A549 (cell line): Measurements from ENCODE around the gene PM20D2. TPM values are rescaled to one million over a fixed set of nuclear protein-coding genes. Genes with fewer than 3 reads are reported as not detected.

Experiments used
- ATAC-seq, 2 experiments: fragments of 200-7000 bp in 1 of 2; fragments of >200 bp in 1 of 2; cut with Nextera tagmentation in 1 of 2; cut with Tn5 transposase in 1 of 2; 3 replicates each; pipeline versions ENCODE4 v1.8.0 to v1.9.1; 2018 to 2020; ENCODE audit warnings: mild to moderate bottlenecking in 1 of 2, moderate library complexity in 1 of 2
- CTCF ChIA-PET: fragments of 300-600 bp; sonication (Branson Sonifier 250); formaldehyde crosslinking; extraction: SDS; loops from one replicate; lab custom pipeline; 2021; ENCODE audit warnings: antibody characterized with exemption, inconsistent platforms; lab: Yijun Ruan, JAX
- POLR2A ChIA-PET: fragments of 350-600 bp; formaldehyde crosslinking; extraction: SDS; loops from one replicate; lab custom pipeline; 2021; ENCODE audit warnings: antibody characterized with exemption, inconsistent platforms; lab: Yijun Ruan, JAX
- DNase-seq, 2 experiments: peaks; one replicate each; pipeline versions ENCODE4 v3.0.0 to v3.0.0-alpha.2; 2011 to 2016; ENCODE audit warnings: low read depth in 1 of 2, low spot score in 1 of 2
- FAIRE-seq: peaks from 2 replicates; lab custom pipeline; 2011; peaks lifted over from hg19 to GRCh38; lab: Jason Lieb, UNC
- H3K27ac ChIP-seq, 2 experiments: fragments of >200 bp; sonication (Bioruptor Twin); formaldehyde crosslinking; 3 replicates each; pipeline ENCODE4 v1.5.1; 2016 to 2017
- H3K4me1 ChIP-seq: fragments of >200 bp; sonication (Bioruptor Twin); formaldehyde crosslinking; 3 replicates; pipeline ENCODE4 v1.6.1; 2016
- H3K4me2 ChIP-seq: fragments of >200 bp; sonication (Bioruptor Twin); formaldehyde crosslinking; 3 replicates; pipeline ENCODE4 v1.6.1; 2016
- H3K4me3 ChIP-seq: fragments of >200 bp; sonication (Bioruptor Twin); formaldehyde crosslinking; 3 replicates; pipeline ENCODE4 v1.5.1; 2016
- H3K9me3 ChIP-seq: fragments of >200 bp; sonication (Bioruptor Twin); formaldehyde crosslinking; 3 replicates; pipeline ENCODE4 v1.6.1; 2016
- CEBPB ChIP-seq, 2 experiments: fragments of >200 bp in 1 of 2; sonication (Bioruptor Twin) in 1 of 2; formaldehyde crosslinking in 1 of 2; IDR thresholded peaks; 2 replicates each; pipeline ENCODE4 v1.6.1; 2012 to 2016
- CHD4 ChIP-seq: fragments of 200-600 bp; sonication (generic); IDR thresholded peaks from 2 replicates; pipeline ENCODE4 v1.6.1; 2016; ENCODE audit warnings: antibody characterized with exemption, mild to moderate bottlenecking, borderline replicate concordance
- EHF ChIP-seq: fragments of 250-450 bp; sonication (Bioruptor Pico); IDR thresholded peaks from 2 replicates; pipeline ENCODE4 v1.5.0; 2020; ENCODE audit warnings: mild to moderate bottlenecking
- EP300 ChIP-seq, 2 experiments: fragments of >200 bp; sonication (Bioruptor Twin); formaldehyde crosslinking; IDR thresholded peaks; 2 replicates in 1 of 2; 3 replicates in 1 of 2; pipeline ENCODE4 v1.6.1; 2016 to 2017
- FOSB ChIP-seq: fragments of 250-450 bp; sonication (Bioruptor Pico); IDR thresholded peaks from 2 replicates; pipeline ENCODE4 v1.5.0; 2020; ENCODE audit warnings: mild to moderate bottlenecking, moderate library complexity
- FOXS1 ChIP-seq: fragments of 250-450 bp; sonication (Bioruptor Pico); IDR thresholded peaks from 2 replicates; pipeline ENCODE4 v1.5.0; 2020; ENCODE audit warnings: mild to moderate bottlenecking, moderate library complexity
- GATA3 ChIP-seq: IDR thresholded peaks from 2 replicates; pipeline ENCODE4 v1.6.1; 2012; ENCODE audit warnings: borderline replicate concordance
- HDAC2 ChIP-seq: fragments of 200-600 bp; sonication (generic); IDR thresholded peaks from 2 replicates; pipeline ENCODE4 v1.6.1; 2016
- HEYL ChIP-seq: fragments of 250-450 bp; sonication (Bioruptor Pico); IDR thresholded peaks from 2 replicates; pipeline ENCODE4 v1.8.0; 2021; ENCODE audit warnings: mild to moderate bottlenecking, moderate library complexity
- JUNB ChIP-seq: fragments of >200 bp; sonication (Bioruptor Twin); formaldehyde crosslinking; IDR thresholded peaks from 2 replicates; pipeline ENCODE4 v1.6.1; 2016
- KDM5A ChIP-seq: fragments of 200-600 bp; sonication (generic); IDR thresholded peaks from 2 replicates; pipeline ENCODE4 v1.6.1; 2016; ENCODE audit warnings: antibody characterized with exemption, mild to moderate bottlenecking
- MAZ ChIP-seq: fragments of 150-350 bp; IDR thresholded peaks from 2 replicates; pipeline ENCODE4 v1.6.1; 2014; ENCODE audit warnings: antibody characterized with exemption, low read depth, low read length, borderline replicate concordance
- MYC ChIP-seq: IDR thresholded peaks from 2 replicates; pipeline ENCODE4 v1.6.1; 2012; ENCODE audit warnings: mild to moderate bottlenecking, inconsistent platforms, low read length, improper control_type of control experiment, borderline replicate concordance
- PHF8 ChIP-seq: fragments of 200-600 bp; sonication (generic); IDR thresholded peaks from 2 replicates; pipeline ENCODE4 v1.6.1; 2016; ENCODE audit warnings: low read depth, mild to moderate bottlenecking, antibody characterized with exemption, moderate library complexity, borderline replicate concordance
- RAD21 ChIP-seq, 2 experiments: fragments of >200 bp in 1 of 2; sonication (Bioruptor Twin) in 1 of 2; formaldehyde crosslinking in 1 of 2; IDR thresholded peaks in 1 of 2; conservative IDR thresholded peaks in 1 of 2; 2 replicates in 1 of 2; 3 replicates in 1 of 2; pipeline ENCODE4 v1.6.1; 2012 to 2018; ENCODE audit warnings: inconsistent platforms in 1 of 2
- RARB ChIP-seq: fragments of 250-450 bp; sonication (Bioruptor Pico); IDR thresholded peaks from 2 replicates; pipeline ENCODE4 v1.8.0; 2021; ENCODE audit warnings: mild to moderate bottlenecking, moderate library complexity
- RCOR1 ChIP-seq: fragments of 150-350 bp; IDR thresholded peaks from 2 replicates; pipeline ENCODE4 v1.6.1; 2014; ENCODE audit warnings: antibody characterized with exemption, low read length, low read depth
- RNF2 ChIP-seq: fragments of 200-600 bp; sonication (generic); IDR thresholded peaks from 2 replicates; pipeline ENCODE4 v1.6.1; 2016; ENCODE audit warnings: low read depth, mild to moderate bottlenecking, antibody characterized with exemption, moderate library complexity, borderline replicate concordance
- TFCP2L1 ChIP-seq: fragments of 250-450 bp; sonication (Bioruptor Pico); IDR thresholded peaks from 2 replicates; pipeline ENCODE4 v1.5.0; 2021; ENCODE audit warnings: mild to moderate bottlenecking
- ZC3H11A ChIP-seq: fragments of 450-650 bp; IDR thresholded peaks from 2 replicates; pipeline ENCODE4 v1.6.1; 2014; ENCODE audit warnings: antibody characterized with exemption, mild to moderate bottlenecking
- ZFP36 ChIP-seq: fragments of 450-650 bp; IDR thresholded peaks from 2 replicates; pipeline ENCODE4 v1.6.1; 2014; ENCODE audit warnings: borderline replicate concordance; ENCODE audit not compliant: partially characterized antibody
- ZSCAN20 ChIP-seq: fragments of 250-450 bp; sonication (Bioruptor Pico); IDR thresholded peaks from 2 replicates; pipeline ENCODE4 v1.8.0; 2022; ENCODE audit warnings: mild to moderate bottlenecking, moderate library complexity
- whole genome bisulfite sequencing: methylation state at CpG from one replicate; pipeline ENCODE4 v1.1.6; 2017; ENCODE audit errors: missing lambda C conversion rate; 5-methylcytosine and 5-hydroxymethylcytosine counted together
- polyA plus RNA-seq, 4 experiments: library from polyadenylated mRNA; depleted of rRNA in 3 of 4; stranded (reverse); fragments of >200 nt; fragmentation: RNase III in 1 of 4; extraction: RNeasy Plus Mini Kit Qiagen cat#74134 plus additional on column Dnase treatment in 1 of 4; gene quantifications; 2 replicates in 3 of 4; 3 replicates in 1 of 4; pipeline ENCODE4 v1.2.3, GENCODE V29; 2011 to 2017
- TF ChIP-seq, protein P1 (sequence below): IDR thresholded peaks from 2 replicates; pipeline ENCODE4 v1.6.1; 2012
- TF ChIP-seq, protein P2 (sequence below): fragments of 250-450 bp; sonication (Bioruptor Pico); IDR thresholded peaks from 2 replicates; pipeline ENCODE4 v1.5.0; 2020; ENCODE audit warnings: low read depth, mild to moderate bottlenecking, moderate library complexity
- TF ChIP-seq, protein P3 (sequence below): IDR thresholded peaks from 2 replicates; pipeline ENCODE4 v1.6.1; 2012; ENCODE audit warnings: low read depth, borderline replicate concordance
- TF ChIP-seq, protein P4 (sequence below): fragments of 250-450 bp; sonication (Bioruptor Pico); IDR thresholded peaks from 2 replicates; pipeline ENCODE4 v1.5.0; 2021; ENCODE audit warnings: mild to moderate bottlenecking, moderate library complexity, borderline replicate concordance
- TF ChIP-seq, protein P5 (sequence below): fragments of >200 bp; sonication (Bioruptor Twin); formaldehyde crosslinking; IDR thresholded peaks from 3 replicates; pipeline ENCODE4 v1.6.1; 2016

Gene PM20D2
- polyA plus RNA-seq, 2 of the 4 experiments (the other 2 are of a cell fraction): 14.7 to 25.4 TPM

DNA sequence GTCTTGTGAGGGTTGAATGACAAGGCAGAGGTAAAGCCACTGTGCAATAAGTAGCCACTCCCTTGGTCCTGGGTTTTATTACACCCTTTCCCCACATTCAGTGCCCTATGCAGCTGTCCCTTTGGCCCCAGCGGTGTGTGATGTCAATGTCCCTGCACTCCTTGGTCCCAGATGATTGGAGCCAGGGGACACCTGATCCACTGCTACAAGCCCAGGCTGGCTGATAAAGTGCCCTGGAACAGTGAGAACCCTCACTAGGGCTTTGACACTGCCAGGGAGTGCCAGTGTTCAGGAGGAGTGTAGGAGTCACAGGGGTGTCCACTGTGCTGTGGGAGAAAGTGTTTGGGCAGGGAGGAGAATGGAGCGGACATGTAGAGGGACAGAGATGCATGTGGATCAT lies 40.9 kb downstream of the PM20D2 start:
- WGBS: 27% methylated on average over 1 of the region's 2 CpGs
- no peak for FAIRE-seq
- ChIA-PET CTCF (no interaction called here), POLR2A (no interaction called here)
- H3K4me1 ChIP-seq: no peaks in the 10 kb centered on the region
- H3K4me3 ChIP-seq: no peak overlapping the region
- H3K4me2 ChIP-seq: no peak overlapping the region
- TF ChIP-seq, protein P1, sequence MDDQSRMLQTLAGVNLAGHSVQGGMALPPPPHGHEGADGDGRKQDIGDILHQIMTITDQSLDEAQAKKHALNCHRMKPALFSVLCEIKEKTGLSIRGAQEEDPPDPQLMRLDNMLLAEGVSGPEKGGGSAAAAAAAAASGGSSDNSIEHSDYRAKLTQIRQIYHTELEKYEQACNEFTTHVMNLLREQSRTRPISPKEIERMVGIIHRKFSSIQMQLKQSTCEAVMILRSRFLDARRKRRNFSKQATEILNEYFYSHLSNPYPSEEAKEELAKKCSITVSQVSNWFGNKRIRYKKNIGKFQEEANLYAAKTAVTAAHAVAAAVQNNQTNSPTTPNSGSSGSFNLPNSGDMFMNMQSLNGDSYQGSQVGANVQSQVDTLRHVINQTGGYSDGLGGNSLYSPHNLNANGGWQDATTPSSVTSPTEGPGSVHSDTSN: no peak
- TF ChIP-seq CEBPB (IDR thresholded peaks at IDR 0.05): no peak
- no peak for TF ChIP-seq HEYL (CRISPR knock-in tag)
- TF ChIP-seq HDAC2: no peak
- no peak for TF ChIP-seq TFCP2L1 (CRISPR knock-in tag)
- TF ChIP-seq, protein P2, sequence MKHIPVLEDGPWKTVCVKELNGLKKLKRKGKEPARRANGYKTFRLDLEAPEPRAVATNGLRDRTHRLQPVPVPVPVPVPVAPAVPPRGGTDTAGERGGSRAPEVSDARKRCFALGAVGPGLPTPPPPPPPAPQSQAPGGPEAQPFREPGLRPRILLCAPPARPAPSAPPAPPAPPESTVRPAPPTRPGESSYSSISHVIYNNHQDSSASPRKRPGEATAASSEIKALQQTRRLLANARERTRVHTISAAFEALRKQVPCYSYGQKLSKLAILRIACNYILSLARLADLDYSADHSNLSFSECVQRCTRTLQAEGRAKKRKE (CRISPR knock-in tag): no peak
- TF ChIP-seq, protein P3, sequence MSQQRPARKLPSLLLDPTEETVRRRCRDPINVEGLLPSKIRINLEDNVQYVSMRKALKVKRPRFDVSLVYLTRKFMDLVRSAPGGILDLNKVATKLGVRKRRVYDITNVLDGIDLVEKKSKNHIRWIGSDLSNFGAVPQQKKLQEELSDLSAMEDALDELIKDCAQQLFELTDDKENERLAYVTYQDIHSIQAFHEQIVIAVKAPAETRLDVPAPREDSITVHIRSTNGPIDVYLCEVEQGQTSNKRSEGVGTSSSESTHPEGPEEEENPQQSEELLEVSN: no peak
- H3K27ac ChIP-seq: no peak overlapping the region
- no peak for DNase-seq
- ATAC-seq: no peak
- no peaks in the 10 kb centered on the region for H3K9me3 ChIP-seq

DNA sequence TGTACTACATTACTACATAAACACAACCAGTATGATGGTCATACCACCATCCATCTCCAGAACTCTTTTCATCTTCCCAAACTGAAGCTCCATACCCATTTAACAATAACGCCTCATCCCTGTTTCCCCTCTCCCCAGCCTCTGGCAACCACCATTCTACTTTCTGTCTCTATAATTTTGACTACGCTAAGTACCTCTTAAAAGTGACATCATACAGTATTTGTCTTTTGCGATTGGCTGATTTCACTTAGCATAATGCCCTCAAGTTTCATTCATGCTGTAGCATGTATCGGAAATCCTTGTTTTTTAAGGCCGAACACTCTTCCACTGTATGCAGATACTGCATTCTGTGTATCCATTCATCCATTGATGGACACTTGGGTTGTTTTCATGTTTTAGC lies 41.6 kb downstream of the PM20D2 start:
- TF ChIP-seq RARB (CRISPR knock-in tag): no peak
- TF ChIP-seq MYC: no peak
- no peak for TF ChIP-seq KDM5A
- POLR2A ChIA-PET: no interaction called here
- ATAC-seq (no peak), FAIRE-seq (no peak), DNase-seq (no peak)
- H3K27ac ChIP-seq: no peak overlapping the region
- no peaks in the 10 kb centered on the region for H3K9me3 ChIP-seq
- WGBS: 87% methylated on average over 5 of the region's 5 CpGs
- no peaks in the 10 kb centered on the region for H3K4me1 ChIP-seq
- no peak overlapping the region for H3K4me2 ChIP-seq
- no peak overlapping the region for H3K4me3 ChIP-seq
- CTCF ChIA-PET: no interaction called here

DNA sequence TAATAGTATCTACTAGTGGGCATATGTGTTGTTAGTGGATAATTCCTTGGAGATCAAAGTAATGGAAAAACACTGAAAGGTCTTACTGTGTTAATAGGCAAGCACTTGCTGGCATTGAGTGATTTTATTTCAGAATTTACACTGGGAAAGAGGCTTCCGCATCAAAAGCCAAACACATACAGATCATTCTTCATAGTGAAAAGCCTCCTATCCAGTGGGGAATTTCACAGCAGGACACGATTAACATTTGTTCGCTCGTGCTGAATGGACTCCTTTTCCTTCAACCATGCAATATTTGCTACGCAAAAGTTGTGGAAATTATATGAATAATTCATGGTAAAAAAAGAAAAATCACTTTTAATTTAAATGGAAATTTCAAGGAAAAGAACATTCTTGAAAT lies 44.9 kb downstream of the PM20D2 start:
- no peaks in the 10 kb centered on the region for H3K4me1 ChIP-seq
- H3K9me3 ChIP-seq: peaks cover 14% of the 10 kb centered on the region; the same call in 2 of the 3 replicates
- WGBS: 87% methylated on average over 5 of the region's 5 CpGs
- H3K27ac ChIP-seq: no peak overlapping the region
- no peak overlapping the region for H3K4me3 ChIP-seq
- ChIA-PET POLR2A (no interaction called here), CTCF (no interaction called here)
- DNase-seq (no peak), ATAC-seq (no peak)
- TF ChIP-seq ZFP36 (no peak), JUNB (no peak), ZSCAN20 (no peak), RARB (CRISPR knock-in tag) (no peak), FOXS1 (no peak), EHF (no peak), PHF8 (no peak), FOSB (CRISPR knock-in tag) (no peak), RCOR1 (no peak), MAZ (no peak), HDAC2 (no peak), GATA3 (no peak), RNF2 (no peak), RAD21 (conservative IDR thresholded peaks at IDR 0.05 in 1 of 2, IDR thresholded peaks at IDR 0.05 in 1 of 2) (no peak), EP300 (IDR thresholded peaks at IDR 0.05) (no peak), CHD4 (no peak), ZC3H11A (no peak)
- TF ChIP-seq, protein P4, sequence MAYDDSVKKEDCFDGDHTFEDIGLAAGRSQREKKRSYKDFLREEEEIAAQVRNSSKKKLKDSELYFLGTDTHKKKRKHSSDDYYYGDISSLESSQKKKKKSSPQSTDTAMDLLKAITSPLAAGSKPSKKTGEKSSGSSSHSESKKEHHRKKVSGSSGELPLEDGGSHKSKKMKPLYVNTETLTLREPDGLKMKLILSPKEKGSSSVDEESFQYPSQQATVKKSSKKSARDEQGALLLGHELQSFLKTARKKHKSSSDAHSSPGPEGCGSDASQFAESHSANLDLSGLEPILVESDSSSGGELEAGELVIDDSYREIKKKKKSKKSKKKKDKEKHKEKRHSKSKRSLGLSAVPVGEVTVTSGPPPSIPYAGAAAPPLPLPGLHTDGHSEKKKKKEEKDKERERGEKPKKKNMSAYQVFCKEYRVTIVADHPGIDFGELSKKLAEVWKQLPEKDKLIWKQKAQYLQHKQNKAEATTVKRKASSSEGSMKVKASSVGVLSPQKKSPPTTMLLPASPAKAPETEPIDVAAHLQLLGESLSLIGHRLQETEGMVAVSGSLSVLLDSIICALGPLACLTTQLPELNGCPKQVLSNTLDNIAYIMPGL (CRISPR knock-in tag): no peak
- TF ChIP-seq, protein P5, sequence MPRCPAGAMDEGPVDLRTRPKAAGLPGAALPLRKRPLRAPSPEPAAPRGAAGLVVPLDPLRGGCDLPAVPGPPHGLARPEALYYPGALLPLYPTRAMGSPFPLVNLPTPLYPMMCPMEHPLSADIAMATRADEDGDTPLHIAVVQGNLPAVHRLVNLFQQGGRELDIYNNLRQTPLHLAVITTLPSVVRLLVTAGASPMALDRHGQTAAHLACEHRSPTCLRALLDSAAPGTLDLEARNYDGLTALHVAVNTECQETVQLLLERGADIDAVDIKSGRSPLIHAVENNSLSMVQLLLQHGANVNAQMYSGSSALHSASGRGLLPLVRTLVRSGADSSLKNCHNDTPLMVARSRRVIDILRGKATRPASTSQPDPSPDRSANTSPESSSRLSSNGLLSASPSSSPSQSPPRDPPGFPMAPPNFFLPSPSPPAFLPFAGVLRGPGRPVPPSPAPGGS: no peak
- TF ChIP-seq, all 56 proteins: peak for 0
- H3K4me2 ChIP-seq: no peak overlapping the region
- no peak for FAIRE-seq
